Caco-2 (cell line): ENCODE data around the gene CNR2. TPM values are rescaled to one million over a fixed set of nuclear protein-coding genes. Genes with fewer than 3 reads are reported as not detected.

ENCODE experiments used
- BruUV-seq: library from RNA; stranded (reverse); fragments of 400-500 nt; replicated peaks from 2 replicates; lab custom pipeline; 2021; lab: Mats Ljungman, UMichigan
- CTCF ChIA-PET: fragments of 300-600 bp; sonication (Branson Sonifier 250); formaldehyde crosslinking; loops from one replicate; lab custom pipeline; 2022; ENCODE audit warnings: antibody characterized with exemption; lab: Charles Lee
- POLR2A ChIA-PET: fragments of 300-600 bp; sonication (Branson Sonifier 250); formaldehyde crosslinking; loops from one replicate; lab custom pipeline; 2022; ENCODE audit warnings: antibody characterized with exemption; lab: Charles Lee
- DNase-seq, 2 experiments: peaks; one replicate each; pipeline versions ENCODE4 v3.0.0 to v3.0.0-alpha.2; 2020 to 2022
- H3K27me3 ChIP-seq: replicated peaks from 2 replicates; pipeline ENCODE4 v1.6.0; 2011; ENCODE audit warnings: low read length; ENCODE audit not compliant: control insufficient read depth, insufficient read depth
- H3K36me3 ChIP-seq: 2 replicates; pipeline ENCODE4 v1.5.1; 2011; ENCODE audit warnings: low read length; ENCODE audit not compliant: control insufficient read depth, insufficient read depth
- H3K4me1 ChIP-seq: fragments of 250-450 bp; sonication (Bioruptor Pico); 2 replicates; pipeline ENCODE4 v1.5.1; 2020; ENCODE audit warnings: mild to moderate bottlenecking
- H3K4me3 ChIP-seq: 2 replicates; pipeline ENCODE4 v1.5.1; 2011; ENCODE audit warnings: low read depth, mild to moderate bottlenecking, control low read depth, low read length
- H3K9me3 ChIP-seq: fragments of 250-450 bp; sonication (Bioruptor Pico); 2 replicates; pipeline ENCODE4 v1.5.1; 2020; ENCODE audit warnings: mild to moderate bottlenecking, moderate library complexity
- H3K27ac Mint-ChIP-seq: one replicate; pipeline ENCODE4 v1.8.0; 2022; ENCODE audit warnings: mixed read lengths; ENCODE audit not compliant: unreplicated experiment
- H3K27me3 Mint-ChIP-seq: one replicate; pipeline ENCODE4 v1.8.0; 2022; ENCODE audit warnings: mixed read lengths; ENCODE audit not compliant: insufficient read depth, unreplicated experiment
- H3K36me3 Mint-ChIP-seq: one replicate; pipeline ENCODE4 v1.8.0; 2022; ENCODE audit warnings: mild to moderate bottlenecking, mixed read lengths; ENCODE audit not compliant: insufficient read depth, unreplicated experiment
- H3K4me1 Mint-ChIP-seq: one replicate; pipeline ENCODE4 v1.8.0; 2022; ENCODE audit warnings: low read depth, mixed read lengths; ENCODE audit not compliant: unreplicated experiment
- H3K4me3 Mint-ChIP-seq: one replicate; pipeline ENCODE4 v1.8.0; 2022; ENCODE audit warnings: mild to moderate bottlenecking, moderate library complexity, mixed read lengths; ENCODE audit not compliant: unreplicated experiment
- H3K9me3 Mint-ChIP-seq: one replicate; pipeline ENCODE4 v1.8.0; 2022; ENCODE audit warnings: mixed read lengths; ENCODE audit not compliant: unreplicated experiment
- intact Hi-C: fragments of 100-400 bp; cut with micrococcal nuclease; formaldehyde crosslinking; loops from one replicate; pipeline ENCODE4 v1.10.0; 2022; ENCODE audit not compliant: unreplicated experiment
- total RNA-seq: library from RNA; stranded (reverse); gene quantifications from 2 replicates; pipeline ENCODE4 v1.2.3, GENCODE V29; 2022
- TF ChIP-seq, protein P1 (sequence below), 2 experiments: fragments of 200-600 bp in 1 of 2; IDR thresholded peaks; 1 replicate in 1 of 2; 2 replicates in 1 of 2; pipeline versions ENCODE4 v1.5.1 to v1.8.0; 2011 to 2022; ENCODE audit warnings: antibody characterized with exemption in 1 of 2, control low read depth in 1 of 2, inconsistent platforms in 1 of 2, low read depth in 1 of 2, low read length in 1 of 2, mild to moderate bottlenecking in 1 of 2, moderate library complexity in 1 of 2; ENCODE audit not compliant: insufficient read depth in 1 of 2, severe bottlenecking in 1 of 2, unreplicated experiment in 1 of 2

CNR2 gene
- total RNA-seq, 1 experiment from 2014 or later: not detected

DNA sequence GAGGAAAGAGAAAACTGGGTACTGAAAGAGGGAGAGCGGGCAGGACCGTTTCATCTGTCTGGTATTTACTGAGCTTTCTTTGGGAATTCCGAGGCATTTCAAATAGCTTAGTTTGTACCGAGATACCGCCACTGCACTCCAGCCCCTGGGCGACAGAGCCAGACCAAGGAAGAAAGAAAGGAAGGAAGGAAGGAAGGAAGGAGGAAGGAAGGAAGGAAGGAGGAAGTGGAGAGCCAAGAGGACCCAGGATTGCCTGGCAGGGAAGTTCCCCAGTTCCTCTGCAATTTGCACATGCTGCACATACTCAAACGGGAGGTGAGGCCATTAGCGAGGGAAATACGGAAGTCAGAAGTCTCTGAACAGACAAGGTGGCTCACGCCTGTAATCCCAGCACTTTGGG is 44.1 kb downstream of the CNR2 start:
- H3K27ac Mint-ChIP-seq: peak overlapping the region; percentile 81
- no peak for DNase-seq
- ChIA-PET CTCF (interaction anchor here (0.7 to 1.5 kb wide), 4 partner anchors 48 to 1896 kb away, joined by 3 to 6 read pairs (median 5); no protein-coding TSS in a partner anchor), POLR2A (no interaction called here)
- Histone ChIP-seq H3K4me3 (peak overlapping the region; percentile 56), H3K4me1 (0 out of 2 replicates have a peak, but pooled peaks cover 3% of the 10 kb centered on the region), H3K27me3 (no peaks in the 10 kb centered on the region), H3K9me3 (no peaks in the 10 kb centered on the region), H3K36me3 (no peaks in the 10 kb centered on the region)
- intact Hi-C loops: loop anchor here (2.0 to 5.0 kb wide), 2 partner anchors 48 to 92 kb away; partner anchors contain the start of gene PITHD1
- H3K27me3 Mint-ChIP-seq: no peaks in the 10 kb centered on the region
- H3K9me3 Mint-ChIP-seq: no peaks in the 10 kb centered on the region
- H3K36me3 Mint-ChIP-seq: peaks cover 10% of the 10 kb centered on the region
- peak overlapping the region; percentile 82 for H3K4me3 Mint-ChIP-seq
- TF ChIP-seq, protein P1, sequence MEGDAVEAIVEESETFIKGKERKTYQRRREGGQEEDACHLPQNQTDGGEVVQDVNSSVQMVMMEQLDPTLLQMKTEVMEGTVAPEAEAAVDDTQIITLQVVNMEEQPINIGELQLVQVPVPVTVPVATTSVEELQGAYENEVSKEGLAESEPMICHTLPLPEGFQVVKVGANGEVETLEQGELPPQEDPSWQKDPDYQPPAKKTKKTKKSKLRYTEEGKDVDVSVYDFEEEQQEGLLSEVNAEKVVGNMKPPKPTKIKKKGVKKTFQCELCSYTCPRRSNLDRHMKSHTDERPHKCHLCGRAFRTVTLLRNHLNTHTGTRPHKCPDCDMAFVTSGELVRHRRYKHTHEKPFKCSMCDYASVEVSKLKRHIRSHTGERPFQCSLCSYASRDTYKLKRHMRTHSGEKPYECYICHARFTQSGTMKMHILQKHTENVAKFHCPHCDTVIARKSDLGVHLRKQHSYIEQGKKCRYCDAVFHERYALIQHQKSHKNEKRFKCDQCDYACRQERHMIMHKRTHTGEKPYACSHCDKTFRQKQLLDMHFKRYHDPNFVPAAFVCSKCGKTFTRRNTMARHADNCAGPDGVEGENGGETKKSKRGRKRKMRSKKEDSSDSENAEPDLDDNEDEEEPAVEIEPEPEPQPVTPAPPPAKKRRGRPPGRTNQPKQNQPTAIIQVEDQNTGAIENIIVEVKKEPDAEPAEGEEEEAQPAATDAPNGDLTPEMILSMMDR (IDR thresholded peaks at IDR 0.05; ENCODE audit: insufficient read depth in 1 of 2, low read depth in 1 of 2, low read length in 1 of 2, severe bottlenecking in 1 of 2, unreplicated experiment in 1 of 2): no peak
- no TSS peak for BruUV-seq
- H3K4me1 Mint-ChIP-seq: peaks cover 8% of the 10 kb centered on the region

DNA sequence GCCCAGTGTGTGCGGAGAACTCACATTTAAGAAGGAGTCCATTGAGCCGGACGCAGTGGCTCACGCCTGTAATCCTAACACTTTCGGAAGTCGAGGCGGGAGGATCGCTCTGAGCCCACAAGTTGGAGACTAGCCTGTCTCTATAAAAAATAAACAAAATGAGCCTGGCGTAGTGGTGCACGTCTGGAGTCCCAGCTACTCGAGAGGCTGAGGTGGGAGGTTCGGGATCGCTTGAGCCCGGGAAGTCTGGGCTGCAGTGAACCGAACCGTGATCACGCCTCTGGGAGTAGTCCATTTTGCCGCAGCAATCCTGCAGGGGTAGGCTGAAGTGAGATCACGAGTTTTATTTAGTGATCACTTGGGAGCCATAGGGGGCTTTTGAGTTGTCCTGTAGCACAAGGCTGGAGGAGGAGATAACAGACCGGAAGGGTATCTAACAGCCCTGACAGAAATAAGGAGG is 44.6 kb downstream of the CNR2 start:
- peak overlapping the region; percentile 81 for H3K27ac Mint-ChIP-seq
- H3K27me3 Mint-ChIP-seq: no peaks in the 10 kb centered on the region
- H3K9me3 Mint-ChIP-seq: no peaks in the 10 kb centered on the region
- peak overlapping the region; percentile 82 for H3K4me3 Mint-ChIP-seq
- TF ChIP-seq, protein P1 (IDR thresholded peaks at IDR 0.05; ENCODE audit: insufficient read depth in 1 of 2, low read depth in 1 of 2, low read length in 1 of 2, severe bottlenecking in 1 of 2, unreplicated experiment in 1 of 2): no peak
- intact Hi-C loops: loop anchor here (1.0 to 5.0 kb wide), 3 partner anchors 48 to 91 kb away; partner anchors contain the start of gene PITHD1
- no TSS peak for BruUV-seq
- H3K9me3 ChIP-seq: no peaks in the 10 kb centered on the region
- H3K27me3 ChIP-seq: no peaks in the 10 kb centered on the region
- no peaks in the 10 kb centered on the region for H3K36me3 ChIP-seq
- peaks cover 8% of the 10 kb centered on the region for H3K4me1 Mint-ChIP-seq
- DNase-seq: peak in 1 of 2 experiments; percentile 48
- peaks cover 10% of the 10 kb centered on the region for H3K36me3 Mint-ChIP-seq
- ChIA-PET POLR2A (no interaction called here), CTCF (interaction anchor here (0.7 to 1.5 kb wide), 4 partner anchors 48 to 1896 kb away, joined by 3 to 6 read pairs (median 5); no protein-coding TSS in a partner anchor)
- H3K4me3 ChIP-seq: peak overlapping the region; percentile 56
- 0 out of 2 replicates have a peak, but pooled peaks cover 3% of the 10 kb centered on the region for H3K4me1 ChIP-seq

DNA sequence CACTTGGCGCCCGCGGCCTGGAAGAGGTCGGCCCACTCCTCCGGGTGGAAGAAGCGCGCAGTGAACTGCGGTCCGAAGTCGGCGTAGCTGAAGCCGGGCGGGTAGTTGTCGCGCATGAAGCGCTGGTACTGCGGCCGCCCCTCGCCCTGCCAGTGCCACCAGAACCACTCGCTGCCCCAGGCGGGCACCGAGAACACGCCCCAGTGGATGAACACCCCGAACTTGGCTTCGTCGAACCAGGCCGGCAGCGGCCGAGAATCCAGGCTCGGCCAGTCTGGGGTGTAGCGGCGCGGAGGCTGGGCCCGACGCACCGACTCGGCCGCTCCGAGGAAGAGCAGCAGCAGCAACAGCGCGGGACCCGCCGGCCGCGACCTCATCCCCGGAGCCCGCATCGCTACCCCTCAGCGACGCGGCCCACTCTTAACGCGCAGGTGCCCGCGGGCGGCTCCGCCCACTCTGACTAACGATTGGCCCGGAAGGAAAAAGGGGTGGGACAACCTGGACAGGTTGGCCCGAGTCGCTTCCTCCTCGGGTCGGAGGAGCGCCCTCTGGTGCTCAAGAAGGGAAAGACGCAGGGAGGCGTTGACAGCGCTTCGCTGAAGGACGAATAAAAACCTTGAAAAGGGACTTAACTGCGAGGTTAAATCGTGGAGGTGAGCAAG is 45.1 kb downstream of the CNR2 start, which contains the start of gene FUCA1:
TSS of gene FUCA1 (minus strand) at position 396 of the 662 bp plus-strand sequence. CDS start at position 392, 4 bp downstream.
- no peaks in the 10 kb centered on the region for H3K27me3 Mint-ChIP-seq
- peak within 1 kb of the TSS; percentile 82 for H3K4me3 Mint-ChIP-seq
- intact Hi-C loops: loop anchor here (1.0 to 5.0 kb wide), 3 partner anchors 49 to 91 kb away; partner anchors contain the start of gene PITHD1
- peak within 1 kb of the TSS; percentile 81 for H3K27ac Mint-ChIP-seq
- Histone ChIP-seq H3K27me3 (no peaks in the 10 kb centered on the region), H3K4me3 (peak within 1 kb of the TSS; percentile 68), H3K36me3 (no peaks in the 10 kb centered on the region), H3K9me3 (no peaks in the 10 kb centered on the region), H3K4me1 (0 out of 2 replicates have a peak, but pooled peaks cover 3% of the 10 kb centered on the region)
- peaks cover 10% of the 10 kb centered on the region for H3K36me3 Mint-ChIP-seq
- H3K4me1 Mint-ChIP-seq: peaks cover 8% of the 10 kb centered on the region
- TF ChIP-seq, protein P1 (IDR thresholded peaks at IDR 0.05; ENCODE audit: insufficient read depth in 1 of 2, low read depth in 1 of 2, low read length in 1 of 2, severe bottlenecking in 1 of 2, unreplicated experiment in 1 of 2): peak; percentile 75 to 88
- peak; percentile 94 for DNase-seq
- BruUV-seq: no TSS peak
- H3K9me3 Mint-ChIP-seq: no peaks in the 10 kb centered on the region
- ChIA-PET CTCF (interaction anchor here (1.4 kb wide), 1 partner anchor 69 kb away, joined by 3 read pairs; no protein-coding TSS in a partner anchor), POLR2A (no interaction called here)
